HepG2 (cell line): Measurements from ENCODE around the gene ESR2. TPM values are rescaled to one million over a fixed set of nuclear protein-coding genes. Genes with fewer than 3 reads are reported as not detected.

Source experiments
- ATAC-seq: fragments of 200-7000 bp; cut with Tn5 transposase; 3 replicates; pipeline ENCODE4 v1.9.1; 2020; ENCODE audit warnings: mild to moderate bottlenecking, moderate library complexity
- BruUV-seq: library from RNA; stranded (reverse); fragments of 400-500 nt; replicated peaks from 2 replicates; lab custom pipeline; 2021; lab: Mats Ljungman, UMichigan
- CTCF ChIA-PET: fragments of 300-600 bp; formaldehyde crosslinking; extraction: SDS; loops from one replicate; lab custom pipeline; 2021; ENCODE audit warnings: low total read pairs, inconsistent platforms, low intra/inter-chr PET ratio; lab: Yijun Ruan, JAX
- POLR2A ChIA-PET: fragments of 350-600 bp; sonication (Branson Sonifier 250); formaldehyde crosslinking; loops from one replicate; lab custom pipeline; 2020; ENCODE audit warnings: antibody characterized with exemption, inconsistent platforms; lab: Yijun Ruan, JAX
- DNase-seq: peaks from one replicate; pipeline ENCODE4 v3.0.0-alpha.2; 2015; ENCODE audit warnings: low spot score
- FAIRE-seq: peaks from 3 replicates; lab custom pipeline; 2011; peaks lifted over from hg19 to GRCh38; lab: Jason Lieb, UNC
- H2AFZ ChIP-seq: one replicate; pipeline ENCODE4 v1.6.1; 2011; ENCODE audit warnings: low read length, inconsistent platforms
- H3K27ac ChIP-seq: fragments of 300-600 bp; 3 replicates; pipeline ENCODE4 v1.8.0; 2011; ENCODE audit warnings: mixed run types, mild to moderate bottlenecking, mixed read lengths, low read length, inconsistent platforms; ENCODE audit not compliant: insufficient read depth; ENCODE audit errors: extremely low read length
- H3K27me3 ChIP-seq, 2 experiments: fragments of 200-600 bp in 1 of 2; 2 replicates in 1 of 2; 3 replicates in 1 of 2; pipeline versions ENCODE4 v1.6.0 to v1.8.0; 2011; ENCODE audit warnings: low read length in 2 of 2, mild to moderate bottlenecking in 2 of 2, moderate library complexity in 2 of 2, inconsistent platforms in 1 of 2; ENCODE audit not compliant: insufficient read depth in 2 of 2, control insufficient read depth in 1 of 2
- H3K36me3 ChIP-seq, 2 experiments: fragments of 200-600 bp in 1 of 2; replicated peaks in 1 of 2; 2 replicates in 1 of 2; 3 replicates in 1 of 2; pipeline versions ENCODE4 v1.5.1 to v1.8.0; 2011; ENCODE audit warnings: low read length in 2 of 2, inconsistent platforms in 1 of 2; ENCODE audit not compliant: insufficient read depth in 2 of 2, control insufficient read depth in 1 of 2
- H3K4me1 ChIP-seq: 2 replicates; pipeline ENCODE4 v1.5.1; 2012; ENCODE audit warnings: low read length, inconsistent platforms; ENCODE audit not compliant: insufficient read depth
- H3K4me2 ChIP-seq: 2 replicates; pipeline ENCODE4 v1.6.0; 2011; ENCODE audit warnings: low read depth, low read length, inconsistent platforms
- H3K4me3 ChIP-seq, 3 experiments: fragments of 200-600 bp in 1 of 3; sonication (generic), shearing (Covaris generic) in 1 of 3; replicated peaks in 1 of 3; 2 replicates each; pipeline ENCODE4 v1.5.1; 2011 to 2016; ENCODE audit warnings: low read length in 3 of 3, inconsistent platforms in 2 of 3, low read depth in 2 of 3, mild to moderate bottlenecking in 2 of 3, control low read depth in 1 of 3, mixed read lengths in 1 of 3; ENCODE audit not compliant: insufficient read depth in 1 of 3
- H3K79me2 ChIP-seq: one replicate; pipeline ENCODE4 v1.6.1; 2011; ENCODE audit warnings: low read length, inconsistent platforms; ENCODE audit not compliant: insufficient read depth
- H3K9ac ChIP-seq: 2 replicates; pipeline ENCODE4 v1.6.0; 2011; ENCODE audit warnings: mild to moderate bottlenecking, low read depth, low read length, inconsistent platforms; ENCODE audit not compliant: insufficient read depth
- H3K9me3 ChIP-seq: 2 replicates; pipeline ENCODE4 v1.5.1; 2012; ENCODE audit warnings: mild to moderate bottlenecking, low read length
- H4K20me1 ChIP-seq: 2 replicates; pipeline ENCODE4 v1.6.0; 2011; ENCODE audit warnings: inconsistent platforms, mild to moderate bottlenecking, low read length, moderate library complexity; ENCODE audit not compliant: insufficient read depth
- HMG20A ChIP-seq: IDR thresholded peaks from 2 replicates; pipeline ENCODE4 v1.6.1; 2016; ENCODE audit warnings: borderline replicate concordance
- HNF4A ChIP-seq: sonication (generic); formaldehyde crosslinking; IDR thresholded peaks from 2 replicates; pipeline ENCODE4 v1.4.0; 2020; ENCODE audit warnings: missing genetic modification reagents
- NFAT5 ChIP-seq: sonication (generic); formaldehyde crosslinking; IDR thresholded peaks from 2 replicates; pipeline ENCODE4 v1.4.0; 2020; ENCODE audit warnings: missing genetic modification reagents
- NR2F2 ChIP-seq: IDR thresholded peaks from 2 replicates; pipeline ENCODE4 v1.6.1; 2012; ENCODE audit warnings: low read depth, inconsistent platforms, borderline replicate concordance
- SIN3A ChIP-seq: IDR thresholded peaks from 2 replicates; pipeline ENCODE4 v1.6.1; 2011; ENCODE audit warnings: low read depth, mild to moderate bottlenecking, control low read depth, low read length, borderline replicate concordance
- STAT5B ChIP-seq: sonication (generic); formaldehyde crosslinking; IDR thresholded peaks from 2 replicates; pipeline ENCODE4 v1.4.0; 2020; ENCODE audit warnings: missing genetic modification reagents
- TCF7 ChIP-seq: sonication (generic); IDR thresholded peaks from 2 replicates; pipeline ENCODE4 v1.6.1; 2016; ENCODE audit warnings: antibody characterized with exemption, low read depth
- TEAD3 ChIP-seq: optimal IDR thresholded peaks from 2 replicates; pipeline ENCODE3; 2016; ENCODE audit warnings: borderline replicate concordance
- TRIM24 ChIP-seq: sonication (generic); formaldehyde crosslinking; IDR thresholded peaks from 2 replicates; pipeline ENCODE4 v1.8.0; 2022; ENCODE audit warnings: mild to moderate bottlenecking, missing genetic modification reagents
- ZBTB26 ChIP-seq: IDR thresholded peaks from 2 replicates; pipeline ENCODE4 v1.6.1; 2016; ENCODE audit warnings: missing compliant biosample characterization, missing genetic modification reagents, borderline replicate concordance
- ZBTB33 ChIP-seq: sonication (generic); formaldehyde crosslinking; IDR thresholded peaks from 2 replicates; pipeline ENCODE4 v1.4.0; 2020; ENCODE audit warnings: missing genetic modification reagents
- ZNF766 ChIP-seq: sonication (generic); formaldehyde crosslinking; IDR thresholded peaks from 2 replicates; pipeline ENCODE4 v1.5.0; 2020; ENCODE audit warnings: missing genetic modification reagents, borderline replicate concordance
- ZNF780A ChIP-seq: sonication (generic); formaldehyde crosslinking; IDR thresholded peaks from 2 replicates; pipeline ENCODE4 v1.8.0; 2022; ENCODE audit warnings: mild to moderate bottlenecking, missing genetic modification reagents, moderate library complexity
- ZNF782 ChIP-seq: sonication (generic); formaldehyde crosslinking; IDR thresholded peaks from 2 replicates; pipeline ENCODE4 v1.4.0; 2020; ENCODE audit warnings: missing genetic modification reagents, mild to moderate bottlenecking, borderline replicate concordance
- ZSCAN31 ChIP-seq: sonication (generic); formaldehyde crosslinking; IDR thresholded peaks from 2 replicates; pipeline ENCODE4 v1.5.0; 2020; ENCODE audit warnings: low read depth, mild to moderate bottlenecking, missing genetic modification reagents
- WGBS: methylation state at CpG from one replicate; pipeline ENCODE4 v1.1.6; 2017; ENCODE audit warnings: low lambda C conversion rate; 5-methylcytosine and 5-hydroxymethylcytosine counted together
- in situ Hi-C: cut with HindIII; loops from 2 replicates; pipeline ENCODE4 v1.10.0; 2017; ENCODE audit warnings: low pct_unique_long_range_greater_than_20kb; ENCODE audit not compliant: extremely low pct_ligation_motif_present
- intact Hi-C: fragments of 100-400 bp; cut with micrococcal nuclease; formaldehyde crosslinking; loops from one replicate; pipeline ENCODE4 v1.10.0; 2022; ENCODE audit not compliant: unreplicated experiment
- polyA plus RNA-seq, 8 experiments: library from polyadenylated mRNA; depleted of rRNA in 3 of 8; stranded (reverse) in 7 of 8; unstranded in 1 of 8; fragments of >200 nt; fragmentation: Illumina TruSeq in 4 of 8; extraction: Trizol in 4 of 8; gene quantifications; 2 replicates each; pipeline versions ENCODE4 v1.2.1 to v1.2.3, GENCODE V29; 2011 to 2016; ENCODE audit warnings: low read depth in 4 of 8, missing spikeins in 1 of 8, mixed read lengths in 1 of 8; ENCODE audit not compliant: insufficient read depth in 1 of 8
- total RNA-seq, 5 experiments: library from RNA; depleted of rRNA; stranded (reverse); fragments of >200 nt; fragmentation: Illumina TruSeq; extraction: Trizol; gene quantifications; 2 replicates each; pipeline ENCODE4 v1.2.3, GENCODE V29; 2016; ENCODE audit warnings: low read depth in 1 of 5

The ESR2 gene
- total and polyA plus RNA-seq, 2 of the 13 experiments (the other 11 are each of a cell fraction or from before 2014, with no cell fraction given) = 0.01 to 0.04 TPM

- Histone ChIP-seq H3K79me2 (no peaks in the 10 kb centered on the region), H3K27ac (no peak overlapping the region), H3K9me3 (no peaks in the 10 kb centered on the region), H3K36me3 (no peaks in the 10 kb centered on the region), H3K27me3 (no peaks in the 10 kb centered on the region), H3K4me3 (no peak overlapping the region), H3K4me2 (no peak overlapping the region), H3K4me1 (no peaks in the 10 kb centered on the region), H2AFZ (no peak overlapping the region), H4K20me1 (no peaks in the 10 kb centered on the region), H3K9ac (no peak overlapping the region)
- 74% methylated on average over 3 of the region's 3 CpGs for WGBS
- no TSS peak for BruUV-seq
- FAIRE-seq = no peak
- POLR2A ChIA-PET = no interaction called here
- in situ Hi-C loops = no loop called here
- CTCF ChIA-PET = no interaction called here
- no peak for ATAC-seq
- intact Hi-C loops = no loop called here
- no peak for DNase-seq
- TF ChIP-seq ZNF782 (CRISPR knock-in tag) (no peak), ZSCAN31 (CRISPR knock-in tag) (no peak), ZNF780A (no peak), STAT5B (CRISPR knock-in tag) (no peak), HMG20A (no peak), SIN3A (no peak), TRIM24 (no peak), TCF7 (no peak), HNF4A (CRISPR knock-in tag) (no peak), NR2F2 (no peak), ZNF766 (CRISPR knock-in tag) (no peak), TEAD3 (CRISPR knock-in tag) (no peak), ZBTB33 (no peak), NFAT5 (CRISPR knock-in tag) (no peak), ZBTB26 (CRISPR knock-in tag) (no peak)
These were observed 47.0 kb downstream of the ESR2 start for GRCh38 chr14:64247195-64247594.
